Mesendoderm (in vitro differentiated cells): Measurements from ENCODE around the gene OR2C1.

ENCODE experiments used
- DNase-seq: peaks from one replicate; pipeline ENCODE4 v3.0.0; 2013
- H2AK5ac ChIP-seq: 2 replicates; pipeline ENCODE4 v1.6.1; 2013; ENCODE audit warnings: low read length, inconsistent platforms
- H2BK120ac ChIP-seq: 2 replicates; pipeline ENCODE4 v1.6.1; 2013; ENCODE audit warnings: low read depth, mild to moderate bottlenecking, low read length, moderate library complexity, mixed read lengths
- H2BK15ac ChIP-seq: replicated peaks from 2 replicates; pipeline ENCODE4 v1.6.1; 2013; ENCODE audit warnings: low read depth, mild to moderate bottlenecking, moderate library complexity
- H2BK5ac ChIP-seq: 2 replicates; pipeline ENCODE4 v1.6.1; 2013; ENCODE audit warnings: low read length, inconsistent platforms
- H3K18ac ChIP-seq: 2 replicates; pipeline ENCODE4 v1.6.1; 2013; ENCODE audit warnings: mild to moderate bottlenecking, low read length, mixed read lengths
- H3K23ac ChIP-seq: one replicate; pipeline ENCODE4 v1.6.1; 2013; ENCODE audit warnings: low read length
- H3K27ac ChIP-seq: 2 replicates; pipeline ENCODE4 v1.5.1; 2013; ENCODE audit warnings: low read depth, mild to moderate bottlenecking, inconsistent platforms, low read length, moderate library complexity
- H3K27me3 ChIP-seq: 2 replicates; pipeline ENCODE4 v1.6.1; 2013; ENCODE audit warnings: low read length, control low read depth, mild to moderate bottlenecking, inconsistent platforms; ENCODE audit not compliant: insufficient read depth, poor library complexity
- H3K36me3 ChIP-seq: 2 replicates; pipeline ENCODE4 v1.6.1; 2013; ENCODE audit warnings: low read length, inconsistent platforms; ENCODE audit not compliant: control insufficient read depth, insufficient read depth
- H3K4ac ChIP-seq: one replicate; pipeline ENCODE4 v1.6.1; 2013; ENCODE audit warnings: low read depth, mild to moderate bottlenecking, low read length, moderate library complexity
- H3K4me1 ChIP-seq: 2 replicates; pipeline ENCODE4 v1.6.1; 2013; ENCODE audit warnings: low read depth, low read length, inconsistent platforms; ENCODE audit not compliant: control insufficient read depth
- H3K4me2 ChIP-seq: 2 replicates; pipeline ENCODE4 v1.6.1; 2013; ENCODE audit warnings: low read length
- H3K4me3 ChIP-seq: 2 replicates; pipeline ENCODE4 v1.5.1; 2013; ENCODE audit warnings: mild to moderate bottlenecking, low read length
- H3K56ac ChIP-seq: one replicate; pipeline ENCODE4 v1.6.1; 2013; ENCODE audit warnings: low read length
- H3K79me1 ChIP-seq: 2 replicates; pipeline ENCODE4 v1.6.1; 2013; ENCODE audit warnings: low read length, inconsistent platforms
- H3K79me2 ChIP-seq: 2 replicates; pipeline ENCODE4 v1.6.1; 2013; ENCODE audit warnings: mild to moderate bottlenecking, low read length; ENCODE audit not compliant: control insufficient read depth, insufficient read depth
- H3K9ac ChIP-seq: 2 replicates; pipeline ENCODE4 v1.6.1; 2013; ENCODE audit warnings: low read length, inconsistent platforms
- H4K5ac ChIP-seq: one replicate; pipeline ENCODE4 v1.6.1; 2013; ENCODE audit warnings: low read length
- H4K8ac ChIP-seq: one replicate; pipeline ENCODE4 v1.6.1; 2013; ENCODE audit warnings: low read depth, mild to moderate bottlenecking, control low read depth, low read length, moderate library complexity
- WGBS: extraction: QIAGEN DNeasy Blood & Tissue Kit; methylation state at CpG from one replicate; pipeline ENCODE4 v1.1.7; 2013; ENCODE audit warnings: low lambda C conversion rate, missing lambda C conversion rate; ENCODE audit not compliant: insufficient coverage; ENCODE audit errors: extremely low coverage; 5-methylcytosine and 5-hydroxymethylcytosine counted together

The OR2C1 gene

GRCh38 chr16:3356118-3356517 lies 429 bp downstream of the OR2C1 start:
- no peak overlapping the region for H2AK5ac ChIP-seq
- no peak overlapping the region for H3K4ac ChIP-seq
- no peak overlapping the region for H3K9ac ChIP-seq
- H3K4me3 ChIP-seq: no peak overlapping the region
- H3K18ac ChIP-seq: no peak overlapping the region
- H4K5ac ChIP-seq: no peak overlapping the region
- no peak overlapping the region for H2BK120ac ChIP-seq
- H3K4me1 ChIP-seq: no peaks in the 10 kb centered on the region
- H3K36me3 ChIP-seq: no peaks in the 10 kb centered on the region
- no peak overlapping the region for H3K56ac ChIP-seq
- no peak overlapping the region for H3K27ac ChIP-seq
- no peak overlapping the region for H3K4me2 ChIP-seq
- H4K8ac ChIP-seq: no peak overlapping the region
- no peak overlapping the region for H3K23ac ChIP-seq
- no peaks in the 10 kb centered on the region for H3K79me1 ChIP-seq
- H3K79me2 ChIP-seq: no peaks in the 10 kb centered on the region
- no CpG with 5 or more reads among the region's 10 CpGs for WGBS
- DNase-seq: no peak
- H3K27me3 ChIP-seq: no peaks in the 10 kb centered on the region
- H2BK15ac ChIP-seq: no peak overlapping the region
- no peak overlapping the region for H2BK5ac ChIP-seq

DNA sequence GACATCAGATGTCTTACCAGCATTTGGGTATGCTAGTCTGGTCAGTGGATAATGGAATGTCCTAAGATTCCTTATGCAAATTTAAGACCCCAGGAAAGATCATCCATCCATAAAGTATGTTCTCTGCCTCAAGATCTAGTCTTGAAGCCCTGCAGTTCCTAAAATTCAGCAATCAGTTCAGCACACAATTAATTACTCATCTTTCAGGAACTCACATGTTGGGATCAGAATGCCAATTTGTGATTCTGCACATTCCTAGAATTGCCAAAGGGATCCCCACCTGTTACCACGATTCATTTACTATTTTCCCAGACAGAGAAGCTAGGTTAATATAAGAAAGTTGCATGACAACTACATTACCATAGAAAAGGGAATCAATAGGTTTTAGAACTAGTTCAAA lies 3.2 kb downstream of the OR2C1 start:
- Histone ChIP-seq H2BK5ac (no peak overlapping the region), H2BK15ac (no peak overlapping the region), H3K4me1 (no peaks in the 10 kb centered on the region), H4K5ac (no peak overlapping the region), H2AK5ac (no peak overlapping the region), H3K4me2 (no peak overlapping the region), H3K79me2 (no peaks in the 10 kb centered on the region), H2BK120ac (no peak overlapping the region), H3K27me3 (no peaks in the 10 kb centered on the region), H3K79me1 (no peaks in the 10 kb centered on the region), H3K56ac (no peak overlapping the region), H3K18ac (no peak overlapping the region), H3K23ac (no peak overlapping the region), H3K27ac (no peak overlapping the region), H4K8ac (no peak overlapping the region), H3K36me3 (no peaks in the 10 kb centered on the region), H3K4ac (no peak overlapping the region), H3K4me3 (no peak overlapping the region), H3K9ac (no peak overlapping the region)
- no peak for DNase-seq
- no CpG with 5 or more reads among the region's 1 CpG for WGBS

DNA sequence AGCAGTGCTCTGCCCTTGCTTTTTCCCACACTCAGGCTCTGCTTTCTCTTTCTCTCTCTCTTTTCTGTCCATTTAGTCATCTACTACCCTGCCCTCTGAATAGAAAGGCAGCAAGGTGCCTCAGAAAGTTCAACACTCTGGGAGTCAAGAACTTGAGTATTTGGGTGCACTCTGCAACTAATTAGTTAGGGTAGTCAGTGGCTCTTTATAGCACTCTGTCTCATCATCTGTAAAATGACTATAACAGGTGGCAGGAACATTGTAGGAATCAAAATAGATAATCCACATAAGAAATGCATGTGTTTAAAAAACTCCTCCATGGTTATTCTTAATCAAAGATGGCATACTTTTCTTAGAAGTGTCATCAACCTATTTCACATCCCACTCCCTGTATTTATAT lies 7.2 kb downstream of the OR2C1 start:
- no peak overlapping the region for H2AK5ac ChIP-seq
- H3K27ac ChIP-seq: no peak overlapping the region
- no peak overlapping the region for H2BK120ac ChIP-seq
- H4K8ac ChIP-seq: no peak overlapping the region
- no peak overlapping the region for H3K4ac ChIP-seq
- H3K79me2 ChIP-seq: no peaks in the 10 kb centered on the region
- no peak overlapping the region for H3K56ac ChIP-seq
- H3K23ac ChIP-seq: no peak overlapping the region
- no peak overlapping the region for H3K18ac ChIP-seq
- no peaks in the 10 kb centered on the region for H3K36me3 ChIP-seq
- no peak overlapping the region for H3K4me2 ChIP-seq
- DNase-seq: no peak
- no peak overlapping the region for H2BK15ac ChIP-seq
- H2BK5ac ChIP-seq: no peak overlapping the region
- no peaks in the 10 kb centered on the region for H3K79me1 ChIP-seq
- H3K4me1 ChIP-seq: no peaks in the 10 kb centered on the region
- H3K4me3 ChIP-seq: no peak overlapping the region
- H3K27me3 ChIP-seq: no peaks in the 10 kb centered on the region
- H4K5ac ChIP-seq: no peak overlapping the region
- H3K9ac ChIP-seq: no peak overlapping the region

- no peak for DNase-seq
Measured at GRCh38 chr16:3363793-3364192, 8.1 kb downstream of the OR2C1 start.

DNA sequence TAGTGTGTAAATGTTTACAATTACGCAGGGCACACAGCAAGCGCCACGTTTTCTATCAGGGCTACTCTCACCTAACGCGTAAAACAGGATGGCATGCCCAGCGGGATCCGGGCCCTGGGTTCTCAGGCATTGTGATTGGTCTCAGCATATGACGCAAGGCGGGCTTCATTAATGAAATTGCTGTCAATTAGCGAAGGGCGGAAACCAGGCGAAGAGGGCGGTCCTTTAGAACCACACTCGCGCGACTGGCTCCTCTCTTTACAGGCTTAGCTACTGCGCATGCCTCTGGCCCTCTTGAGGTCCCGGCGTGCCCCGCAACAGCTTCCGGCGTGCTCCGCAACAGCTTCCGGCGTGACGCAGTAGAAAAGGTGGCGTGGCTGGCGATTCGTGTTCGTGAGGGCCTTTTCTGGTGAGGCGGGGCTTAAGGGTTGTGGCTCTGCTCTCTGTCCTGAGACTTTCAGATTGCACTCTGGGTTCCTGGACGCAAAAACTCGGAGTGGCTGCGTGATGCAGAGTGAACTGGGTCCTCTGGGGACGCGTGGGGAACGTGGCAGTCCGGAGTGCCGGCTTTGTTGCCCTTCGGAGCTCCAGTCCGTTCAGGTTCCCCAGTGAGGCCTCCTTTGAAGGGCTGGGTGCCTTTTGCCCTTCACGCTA lies 9.2 kb downstream of the OR2C1 start:
- no peak overlapping the region for H2AK5ac ChIP-seq
- no peak overlapping the region for H3K4me2 ChIP-seq
- DNase-seq: no peak
- H3K79me2 ChIP-seq: no peaks in the 10 kb centered on the region
- no peak overlapping the region for H4K5ac ChIP-seq
- no peak overlapping the region for H3K23ac ChIP-seq
- no CpG with 5 or more reads among the region's 42 CpGs for WGBS
- H3K4me3 ChIP-seq: no peak overlapping the region
- H2BK15ac ChIP-seq: no peak overlapping the region
- H3K27me3 ChIP-seq: no peaks in the 10 kb centered on the region
- H4K8ac ChIP-seq: no peak overlapping the region
- H3K18ac ChIP-seq: no peak overlapping the region
- no peak overlapping the region for H2BK120ac ChIP-seq
- H3K9ac ChIP-seq: no peak overlapping the region
- H2BK5ac ChIP-seq: no peak overlapping the region
- no peak overlapping the region for H3K4ac ChIP-seq
- H3K4me1 ChIP-seq: no peaks in the 10 kb centered on the region
- no peaks in the 10 kb centered on the region for H3K79me1 ChIP-seq
- no peak overlapping the region for H3K56ac ChIP-seq
- no peak overlapping the region for H3K27ac ChIP-seq
- H3K36me3 ChIP-seq: no peaks in the 10 kb centered on the region

More at GRCh38 chr16:3363793-3364192, 8.1 kb downstream of the OR2C1 start:
- H3K79me2 ChIP-seq: no peaks in the 10 kb centered on the region
- no peak overlapping the region for H2BK15ac ChIP-seq
- H3K36me3 ChIP-seq: no peaks in the 10 kb centered on the region
- H3K79me1 ChIP-seq: no peaks in the 10 kb centered on the region
- H3K56ac ChIP-seq: no peak overlapping the region
- H3K4me1 ChIP-seq: no peaks in the 10 kb centered on the region
- no peak overlapping the region for H2BK120ac ChIP-seq
- no peak overlapping the region for H3K4me3 ChIP-seq
- H4K5ac ChIP-seq: no peak overlapping the region
- no peak overlapping the region for H3K4ac ChIP-seq
- no CpG with 5 or more reads among the region's 7 CpGs for WGBS
- H3K4me2 ChIP-seq: no peak overlapping the region
- H4K8ac ChIP-seq: no peak overlapping the region
- no peak overlapping the region for H2BK5ac ChIP-seq
- no peak overlapping the region for H3K23ac ChIP-seq
- H3K27ac ChIP-seq: no peak overlapping the region
- H3K18ac ChIP-seq: no peak overlapping the region
- H3K27me3 ChIP-seq: no peaks in the 10 kb centered on the region
- H2AK5ac ChIP-seq: no peak overlapping the region
- H3K9ac ChIP-seq: no peak overlapping the region

GRCh38 chr16:3369073-3369472 lies 13.4 kb downstream of the OR2C1 start:
- H2BK120ac ChIP-seq: no peak overlapping the region
- DNase-seq: no peak
- H3K4me1 ChIP-seq: no peaks in the 10 kb centered on the region
- H3K23ac ChIP-seq: no peak overlapping the region
- H3K27ac ChIP-seq: no peak overlapping the region
- H2AK5ac ChIP-seq: no peak overlapping the region
- no CpG with 5 or more reads among the region's 11 CpGs for WGBS
- H3K4me2 ChIP-seq: no peak overlapping the region
- H3K79me1 ChIP-seq: no peaks in the 10 kb centered on the region
- no peak overlapping the region for H2BK5ac ChIP-seq
- no peak overlapping the region for H3K9ac ChIP-seq
- no peaks in the 10 kb centered on the region for H3K36me3 ChIP-seq
- H4K5ac ChIP-seq: no peak overlapping the region
- no peak overlapping the region for H3K4me3 ChIP-seq
- no peak overlapping the region for H4K8ac ChIP-seq
- no peak overlapping the region for H3K18ac ChIP-seq
- H2BK15ac ChIP-seq: no peak overlapping the region
- H3K4ac ChIP-seq: no peak overlapping the region
- no peaks in the 10 kb centered on the region for H3K79me2 ChIP-seq
- no peak overlapping the region for H3K56ac ChIP-seq
- no peaks in the 10 kb centered on the region for H3K27me3 ChIP-seq
